DLD1 (cell line): ENCODE measurements around the gene NRARP.
"Not testable (repeated sequence)": the region's sequence is repeated elsewhere in the genome, so short reads cannot be mapped to it uniquely, and the experiment has no call there.

ENCODE experiments used
- in situ Hi-C: cut with HindIII; loops from 2 replicates; pipeline ENCODE4 v1.10.0; 2017; ENCODE audit warnings: low sequenced_read_pairs

Gene NRARP

GRCh38 chr9:137266162-137266527, 35.9 kb downstream of the NRARP start:
- in situ Hi-C loops = no loop called here

- in situ Hi-C loops = no loop called here
These were observed 36.4 kb downstream of the NRARP start for GRCh38 chr9:137265496-137266161.

- in situ Hi-C loops = no loop called here
These were observed 38.0 kb downstream of the NRARP start for GRCh38 chr9:137264067-137264466.

GRCh38 chr9:137263506-137263905, 38.6 kb downstream of the NRARP start:
- in situ Hi-C loops = no loop called here

GRCh38 chr9:137262909-137263285, 39.2 kb downstream of the NRARP start:
- in situ Hi-C loops = no loop called here

- in situ Hi-C loops = not testable (repeated sequence)
These were observed 39.7 kb downstream of the NRARP start for GRCh38 chr9:137262173-137262908.

- in situ Hi-C loops = no loop called here
These were observed 45.2 kb downstream of the NRARP start for GRCh38 chr9:137256856-137257255.

GRCh38 chr9:137256362-137256761, 45.7 kb downstream of the NRARP start:
- in situ Hi-C loops = no loop called here

- in situ Hi-C loops = no loop called here
These were observed 46.5 kb downstream of the NRARP start for GRCh38 chr9:137255448-137256114.

- in situ Hi-C loops = no loop called here
These were observed 47.2 kb downstream of the NRARP start, which contains the start of gene NELFB for GRCh38 chr9:137254624-137255447. TSS of gene NELFB (plus strand) at chr9:137255327.

GRCh38 chr9:137253717-137254623, 48.1 kb downstream of the NRARP start:
- in situ Hi-C loops = no loop called here

- in situ Hi-C loops = no loop called here
These were observed 49.2 kb downstream of the NRARP start for GRCh38 chr9:137252555-137253506.

- in situ Hi-C loops = no loop called here
These were observed 50.4 kb downstream of the NRARP start for GRCh38 chr9:137251490-137252268.

- in situ Hi-C loops = no loop called here
These were observed 50.9 kb downstream of the NRARP start, which contains the start of gene STPG3 for GRCh38 chr9:137251194-137251461. TSS of gene STPG3 (plus strand) at chr9:137251286. CDS start at chr9:137251287, 1 bp downstream.

GRCh38 chr9:137250329-137251193, 51.5 kb downstream of the NRARP start:
- in situ Hi-C loops = no loop called here
